Mesothelial cell of epicardium (in vitro differentiated cells): Measurements from ENCODE around the gene CHST15. TPM values are rescaled to one million over a fixed set of nuclear protein-coding genes. Genes with fewer than 3 reads are reported as not detected.
A peak's percentile ranks its signal among the peaks of the same experiment; 100 is the strongest.

Source experiments
- DNase-seq, 2 experiments: peaks; one replicate each; pipeline ENCODE4 v3.0.0; 2021; ENCODE audit warnings: low spot score in 2 of 2; ENCODE audit not compliant: unreplicated experiment in 2 of 2
- H3K27ac Mint-ChIP-seq: 2 replicates; pipeline ENCODE4 v1.8.0; 2021; ENCODE audit warnings: mixed read lengths
- H3K27me3 Mint-ChIP-seq: 2 replicates; pipeline ENCODE4 v1.8.0; 2021; ENCODE audit warnings: low read depth, mixed read lengths
- H3K36me3 Mint-ChIP-seq: 2 replicates; pipeline ENCODE4 v1.8.0; 2021; ENCODE audit warnings: mixed read lengths
- H3K4me1 Mint-ChIP-seq: 2 replicates; pipeline ENCODE4 v1.8.0; 2021; ENCODE audit warnings: mixed read lengths
- H3K4me3 Mint-ChIP-seq: 2 replicates; pipeline ENCODE4 v1.8.0; 2021; ENCODE audit warnings: mild to moderate bottlenecking, moderate library complexity, mixed read lengths
- H3K9me3 Mint-ChIP-seq: 2 replicates; pipeline ENCODE4 v1.8.0; 2021; ENCODE audit warnings: mixed read lengths
- total RNA-seq: library from RNA; stranded (reverse); gene quantifications from 3 replicates; pipeline ENCODE4 v1.2.1, GENCODE V29; 2021
- TF ChIP-seq, protein P1 (sequence below): fragments of 200-600 bp; sonication (generic); IDR thresholded peaks from one replicate; pipeline ENCODE4 v1.5.0; 2021; ENCODE audit warnings: antibody characterized with exemption; ENCODE audit not compliant: unreplicated experiment

Gene CHST15
- total RNA-seq, 1 donor from 2014 or later: 39.4 TPM

DNA sequence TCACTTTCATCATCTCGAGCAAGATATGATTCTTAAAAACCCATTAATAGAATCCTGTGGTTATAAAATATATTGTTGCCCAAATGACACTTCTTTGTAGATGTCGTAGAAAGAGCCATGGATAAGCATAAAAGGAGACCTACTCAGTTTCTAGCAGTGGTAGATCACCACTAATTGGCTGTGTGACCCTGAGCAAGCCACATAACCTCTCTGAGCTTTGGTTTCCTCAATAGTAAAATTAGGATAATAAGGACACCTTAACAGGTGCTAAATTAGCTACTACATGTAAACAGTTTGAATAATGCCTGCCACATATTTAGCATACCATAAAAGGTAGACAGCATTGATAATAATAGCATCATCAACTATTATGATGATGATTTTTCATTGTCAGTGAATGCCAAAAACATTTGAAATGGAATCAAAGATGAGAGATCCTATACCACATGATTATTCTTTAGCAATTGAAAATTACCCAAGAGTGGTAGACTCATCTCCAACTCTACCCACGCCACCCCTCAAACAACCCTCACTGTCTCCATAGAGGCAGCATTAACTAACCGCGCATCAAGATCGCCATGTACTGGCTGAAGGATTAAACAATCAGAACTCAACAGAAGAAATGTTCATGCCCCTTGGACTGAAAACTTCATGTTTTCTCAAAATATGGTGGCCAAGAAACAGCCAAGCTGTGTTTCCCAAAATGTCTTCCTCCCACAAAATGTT, 45.8 kb downstream of the CHST15 start:
- H3K9me3 Mint-ChIP-seq: no peaks in the 10 kb centered on the region
- no peak overlapping the region for H3K27ac Mint-ChIP-seq
- no peak overlapping the region for H3K4me3 Mint-ChIP-seq
- peaks cover 28% of the 10 kb centered on the region for H3K4me1 Mint-ChIP-seq
- H3K27me3 Mint-ChIP-seq: no peaks in the 10 kb centered on the region
- DNase-seq: no peak
- H3K36me3 Mint-ChIP-seq: peaks cover 25% of the 10 kb centered on the region
- TF ChIP-seq, protein P1, sequence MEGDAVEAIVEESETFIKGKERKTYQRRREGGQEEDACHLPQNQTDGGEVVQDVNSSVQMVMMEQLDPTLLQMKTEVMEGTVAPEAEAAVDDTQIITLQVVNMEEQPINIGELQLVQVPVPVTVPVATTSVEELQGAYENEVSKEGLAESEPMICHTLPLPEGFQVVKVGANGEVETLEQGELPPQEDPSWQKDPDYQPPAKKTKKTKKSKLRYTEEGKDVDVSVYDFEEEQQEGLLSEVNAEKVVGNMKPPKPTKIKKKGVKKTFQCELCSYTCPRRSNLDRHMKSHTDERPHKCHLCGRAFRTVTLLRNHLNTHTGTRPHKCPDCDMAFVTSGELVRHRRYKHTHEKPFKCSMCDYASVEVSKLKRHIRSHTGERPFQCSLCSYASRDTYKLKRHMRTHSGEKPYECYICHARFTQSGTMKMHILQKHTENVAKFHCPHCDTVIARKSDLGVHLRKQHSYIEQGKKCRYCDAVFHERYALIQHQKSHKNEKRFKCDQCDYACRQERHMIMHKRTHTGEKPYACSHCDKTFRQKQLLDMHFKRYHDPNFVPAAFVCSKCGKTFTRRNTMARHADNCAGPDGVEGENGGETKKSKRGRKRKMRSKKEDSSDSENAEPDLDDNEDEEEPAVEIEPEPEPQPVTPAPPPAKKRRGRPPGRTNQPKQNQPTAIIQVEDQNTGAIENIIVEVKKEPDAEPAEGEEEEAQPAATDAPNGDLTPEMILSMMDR: no peak

DNA sequence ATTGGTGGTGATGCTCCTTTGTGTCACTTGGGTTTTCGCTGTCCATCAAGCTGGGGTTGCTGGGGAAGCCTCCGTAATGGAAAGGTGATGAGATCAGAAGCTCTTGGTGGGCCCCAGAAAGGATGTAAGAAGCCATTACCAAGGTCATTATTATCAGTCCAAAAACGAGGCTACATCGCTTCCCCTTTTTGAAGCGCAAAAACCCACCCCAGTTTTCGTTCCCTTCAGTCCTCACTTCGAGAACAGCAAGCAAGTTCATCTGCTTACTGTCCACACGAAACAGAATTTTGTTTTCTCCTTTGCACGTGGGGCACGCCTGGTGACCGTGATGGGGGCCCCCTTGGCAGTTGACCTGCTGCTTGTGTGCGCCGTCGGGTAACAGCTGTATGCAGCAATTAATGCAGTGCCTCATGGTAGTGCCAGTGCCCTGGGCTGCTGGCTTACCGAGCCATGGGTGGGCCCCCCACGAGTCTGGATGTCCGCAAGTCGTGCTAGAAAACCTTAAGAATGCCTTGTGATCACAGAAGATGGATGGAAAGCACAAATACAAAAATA, 47.5 kb downstream of the CHST15 start:
- no peak for DNase-seq
- Mint-ChIP-seq H3K4me3 (no peak overlapping the region), H3K36me3 (peaks cover 28% of the 10 kb centered on the region), H3K9me3 (no peaks in the 10 kb centered on the region), H3K27me3 (no peaks in the 10 kb centered on the region), H3K27ac (no peak overlapping the region), H3K4me1 (peaks cover 21% of the 10 kb centered on the region)
- TF ChIP-seq, protein P1: no peak

DNA sequence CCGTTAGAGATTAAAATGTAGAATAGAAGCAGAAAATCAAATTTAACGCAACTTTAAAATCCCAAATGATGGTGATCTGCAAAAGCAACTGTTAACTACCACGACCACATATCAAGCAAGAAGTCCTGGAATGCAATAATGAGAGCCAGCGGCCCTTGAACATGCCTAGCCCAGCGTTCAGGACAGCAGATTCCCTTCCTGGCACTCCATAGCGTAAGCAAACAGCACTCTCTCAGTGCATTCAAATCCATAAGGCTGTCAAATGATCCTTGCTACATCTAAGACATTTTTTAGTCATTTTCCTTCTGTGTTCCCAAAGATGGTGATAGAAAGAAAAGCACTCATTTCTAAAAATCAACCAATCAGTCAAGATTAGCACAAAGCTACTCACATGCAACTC, 48.1 kb downstream of the CHST15 start:
- no peak for DNase-seq
- H3K27me3 Mint-ChIP-seq: no peaks in the 10 kb centered on the region
- peaks cover 21% of the 10 kb centered on the region for H3K4me1 Mint-ChIP-seq
- TF ChIP-seq, protein P1: no peak
- no peak overlapping the region for H3K4me3 Mint-ChIP-seq
- no peaks in the 10 kb centered on the region for H3K9me3 Mint-ChIP-seq
- H3K36me3 Mint-ChIP-seq: peaks cover 28% of the 10 kb centered on the region
- H3K27ac Mint-ChIP-seq: no peak overlapping the region

DNA sequence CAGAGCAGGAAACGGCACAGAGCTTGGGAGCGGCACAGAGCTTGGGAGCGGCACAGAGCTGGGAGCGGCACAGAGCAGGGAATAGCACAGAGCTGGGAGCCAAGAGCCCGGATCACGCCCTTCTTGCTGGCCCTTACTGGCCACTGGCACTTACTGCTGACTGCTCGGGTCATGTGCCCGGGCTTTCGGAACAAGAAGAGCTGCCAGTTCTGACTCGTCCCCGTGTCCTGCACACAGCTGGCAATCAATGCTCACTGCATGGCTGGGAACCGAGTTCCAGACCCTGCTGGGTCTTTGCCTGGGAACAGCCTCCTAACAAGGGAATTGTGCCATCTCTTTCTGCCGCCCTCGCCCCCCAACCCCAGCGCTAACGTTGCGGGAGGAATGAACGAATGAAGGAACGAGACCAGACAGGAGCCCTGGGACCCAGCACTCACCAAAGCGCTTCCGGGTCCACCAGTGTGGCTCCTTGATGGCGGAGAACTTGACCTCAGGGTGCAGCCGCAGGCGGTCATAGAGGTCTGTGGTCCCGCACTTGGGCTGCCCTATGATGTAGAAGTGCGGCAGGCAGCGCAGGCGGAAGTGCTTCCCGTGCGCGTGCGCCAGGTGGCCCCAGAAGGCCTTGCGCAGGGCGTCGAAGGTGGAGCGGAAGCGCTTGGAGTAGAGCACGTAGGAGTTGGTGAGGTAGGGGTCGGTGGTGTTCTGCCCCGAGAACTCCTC, 49.1 kb downstream of the CHST15 start:
- no peak for DNase-seq
- TF ChIP-seq, protein P1: no peak
- peaks cover 32% of the 10 kb centered on the region for H3K36me3 Mint-ChIP-seq
- no peaks in the 10 kb centered on the region for H3K9me3 Mint-ChIP-seq
- no peaks in the 10 kb centered on the region for H3K27me3 Mint-ChIP-seq
- peaks cover 21% of the 10 kb centered on the region for H3K4me1 Mint-ChIP-seq
- no peak overlapping the region for H3K4me3 Mint-ChIP-seq
- no peak overlapping the region for H3K27ac Mint-ChIP-seq

DNA sequence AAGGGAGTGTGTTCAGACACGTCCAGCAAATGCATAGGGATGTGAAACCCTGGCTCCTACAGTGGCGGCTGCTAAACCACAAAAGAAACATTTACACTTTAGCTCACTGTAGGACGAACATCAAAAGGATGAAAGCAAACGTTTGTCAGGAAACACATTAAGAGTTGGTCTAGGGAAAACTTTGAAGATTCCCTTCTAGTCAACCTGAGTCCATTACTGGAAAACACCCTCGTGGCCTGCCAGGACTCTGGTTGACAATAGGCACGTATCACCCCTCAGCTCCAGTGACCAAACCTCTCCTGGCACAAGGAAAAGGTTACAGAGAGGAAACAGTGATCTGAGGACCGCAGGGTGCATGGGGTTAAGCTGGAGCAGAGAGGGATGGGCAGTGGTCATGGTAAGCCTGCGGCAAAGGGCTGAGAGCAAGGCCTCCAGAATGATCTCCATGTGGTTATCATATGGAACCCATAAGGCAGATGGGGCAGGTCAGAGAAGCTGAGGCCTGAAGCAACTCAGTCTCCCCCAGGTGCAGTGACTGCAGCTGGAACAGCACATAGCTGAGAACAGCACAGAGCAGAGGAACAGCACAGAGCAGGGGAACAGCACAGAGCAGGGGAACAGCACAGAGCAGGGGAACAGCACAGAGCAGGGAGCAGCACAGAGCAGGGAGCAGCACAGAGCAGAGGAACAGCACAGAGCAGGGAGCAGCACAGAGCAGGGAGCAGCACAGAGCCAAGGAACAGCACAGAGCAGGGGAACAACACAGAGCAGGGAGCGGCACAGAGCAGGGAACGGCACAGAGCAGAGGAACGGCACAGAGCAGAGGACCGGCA, 49.9 kb downstream of the CHST15 start:
- Mint-ChIP-seq H3K4me1 (peaks cover 18% of the 10 kb centered on the region), H3K27ac (peak overlapping the region; percentile 67)
- no peak for DNase-seq

More for the DNA sequence above, 49.9 kb downstream of the CHST15 start:
- H3K36me3 Mint-ChIP-seq: peaks cover 37% of the 10 kb centered on the region
- H3K4me3 Mint-ChIP-seq: no peak overlapping the region
- H3K27me3 Mint-ChIP-seq: no peaks in the 10 kb centered on the region
- TF ChIP-seq, protein P1: no peak
- no peaks in the 10 kb centered on the region for H3K9me3 Mint-ChIP-seq
